K562 (cell line): ENCODE data around the gene STX1B. TPM values are rescaled to one million over a fixed set of nuclear protein-coding genes. Genes with fewer than 3 reads are reported as not detected.

ENCODE experiments used
- C11orf30 ChIP-seq: fragments of 450-650 bp; IDR thresholded peaks from 2 replicates; pipeline ENCODE4 v1.6.1; 2016; ENCODE audit warnings: low read depth, mild to moderate bottlenecking
- CBX3 ChIP-seq, 2 experiments: IDR thresholded peaks; 1 replicate in 1 of 2; 2 replicates in 1 of 2; pipeline ENCODE4 v1.6.1; 2012; ENCODE audit warnings: inconsistent platforms in 2 of 2, low read length in 2 of 2, borderline replicate concordance in 1 of 2, control low read depth in 1 of 2
- E2F6 ChIP-seq, 2 experiments: IDR thresholded peaks; 2 replicates each; pipeline ENCODE4 v1.6.1; 2011; ENCODE audit warnings: borderline replicate concordance in 1 of 2, control low read depth in 1 of 2, low read depth in 1 of 2, low read length in 1 of 2, mild to moderate bottlenecking in 1 of 2, mixed read lengths in 1 of 2, moderate library complexity in 1 of 2; ENCODE audit not compliant: insufficient read depth in 1 of 2, insufficient read length in 1 of 2, poor library complexity in 1 of 2, severe bottlenecking in 1 of 2; ENCODE audit errors: extremely low read depth in 1 of 2
- FUS ChIP-seq: fragments of 200-400 bp; formaldehyde crosslinking; optimal IDR thresholded peaks from 2 replicates; pipeline ENCODE3; 2017; ENCODE audit warnings: low read depth, low read length
- HLTF ChIP-seq: fragments of 450-650 bp; IDR thresholded peaks from 2 replicates; pipeline ENCODE4 v1.6.1; 2016
- KDM4B ChIP-seq, 2 experiments: fragments of 450-650 bp in 1 of 2; sonication (generic) in 1 of 2; IDR thresholded peaks; 2 replicates each; pipeline ENCODE4 v1.6.1; 2016 to 2017; ENCODE audit warnings: borderline replicate concordance in 2 of 2, antibody characterized with exemption in 1 of 2, low read depth in 1 of 2, mild to moderate bottlenecking in 1 of 2
- LCOR ChIP-seq: sonication (generic); formaldehyde crosslinking; IDR thresholded peaks from 2 replicates; pipeline ENCODE4 v1.8.0; 2022; ENCODE audit warnings: mild to moderate bottlenecking, missing genetic modification reagents
- MAFG ChIP-seq: fragments of 450-650 bp; conservative IDR thresholded peaks from 2 replicates; pipeline ENCODE4 v1.6.1; 2016; ENCODE audit warnings: missing genetic modification characterization, missing compliant biosample characterization
- MAFK ChIP-seq: IDR thresholded peaks from 2 replicates; pipeline ENCODE4 v1.6.1; 2011; ENCODE audit warnings: low read length, improper control_type of control experiment
- MECOM ChIP-seq: fragments of 250-450 bp; sonication (Bioruptor Pico); IDR thresholded peaks from 2 replicates; pipeline ENCODE4 v1.8.0; 2022; ENCODE audit warnings: inconsistent platforms
- NFE2L1 ChIP-seq: fragments of 450-650 bp; IDR thresholded peaks from 2 replicates; pipeline ENCODE4 v1.6.1; 2016; ENCODE audit warnings: missing genetic modification characterization, low read depth, mild to moderate bottlenecking, missing compliant biosample characterization, moderate library complexity, borderline replicate concordance
- PHF20 ChIP-seq: fragments of 450-650 bp; IDR thresholded peaks from 2 replicates; pipeline ENCODE4 v1.6.1; 2018; ENCODE audit not compliant: partially characterized antibody
- PHTF2 ChIP-seq: fragments of 250-450 bp; sonication (Bioruptor Pico); IDR thresholded peaks from 2 replicates; pipeline ENCODE4 v1.5.0; 2021; ENCODE audit warnings: mild to moderate bottlenecking
- SMAD1 ChIP-seq: fragments of 150-350 bp; IDR thresholded peaks from 2 replicates; pipeline ENCODE4 v1.6.1; 2014; ENCODE audit warnings: low read length, low read depth; ENCODE audit not compliant: partially characterized antibody
- SOX6 ChIP-seq: fragments of 450-650 bp; IDR thresholded peaks from 2 replicates; pipeline ENCODE4 v1.6.1; 2014; ENCODE audit warnings: mild to moderate bottlenecking
- SUPT5H ChIP-seq: fragments of 450-650 bp; IDR thresholded peaks from 2 replicates; pipeline ENCODE4 v1.6.1; 2016
- TCF7 ChIP-seq: sonication (generic); IDR thresholded peaks from 2 replicates; pipeline ENCODE4 v1.6.1; 2016; ENCODE audit warnings: antibody characterized with exemption, borderline replicate concordance
- TCFL5 ChIP-seq: fragments of 250-450 bp; sonication (Bioruptor Pico); conservative IDR thresholded peaks from 2 replicates; pipeline ENCODE4 v1.6.1; 2021; ENCODE audit warnings: mild to moderate bottlenecking, moderate library complexity, matching md5 sums
- ZKSCAN1 ChIP-seq: fragments of 150-350 bp; IDR thresholded peaks from 2 replicates; pipeline ENCODE4 v1.6.1; 2016; ENCODE audit warnings: low read depth, low read length
- ZNF12 ChIP-seq: sonication (generic); formaldehyde crosslinking; IDR thresholded peaks from 2 replicates; pipeline ENCODE4 v1.4.0; 2020; ENCODE audit warnings: mild to moderate bottlenecking, missing genetic modification reagents
- ZNF197 ChIP-seq: fragments of 200-800 bp; sonication (Bioruptor generic); IDR thresholded peaks from 2 replicates; pipeline ENCODE4 v1.6.1; 2016; ENCODE audit warnings: low read depth, missing genetic modification characterization, missing compliant biosample characterization
- ZNF717 ChIP-seq: fragments of 250-450 bp; sonication (Bioruptor Pico); IDR thresholded peaks from 2 replicates; pipeline ENCODE4 v1.5.0; 2021
- polyA plus RNA-seq, 8 experiments: library from polyadenylated mRNA; depleted of rRNA in 4 of 8; stranded (reverse) in 5 of 8; unstranded in 3 of 8; fragments of >200 nt; fragmentation: Nextera tagmentation in 2 of 8; fragmentation: Illumina TruSeq in 1 of 8; extraction: Ambion mirVana in 2 of 8; extraction: Trizol in 1 of 8; gene quantifications; 2 replicates each; pipeline versions ENCODE4 v1.2.1 to v1.2.3, GENCODE V29; 2011 to 2014; ENCODE audit warnings: inconsistent platforms in 1 of 8, missing spikeins in 1 of 8
- total RNA-seq, 7 experiments: library from RNA; depleted of rRNA in 6 of 7; stranded (reverse); fragments of >200 nt in 6 of 7; fragmentation: Illumina TruSeq in 2 of 7; extraction: Trizol in 2 of 7; gene quantifications; 2 replicates each; pipeline versions ENCODE4 v1.2.1 to v1.2.3, GENCODE V29; 2011 to 2021; ENCODE audit warnings: low replicate concordance in 1 of 7
- TF ChIP-seq, protein P1 (sequence below): fragments of 250-450 bp; sonication (Bioruptor Pico); IDR thresholded peaks from 2 replicates; pipeline ENCODE4 v1.4.0; 2020
- TF ChIP-seq, protein P2 (sequence below): sonication (generic); formaldehyde crosslinking; IDR thresholded peaks from 2 replicates; pipeline ENCODE4 v1.8.0; 2022; ENCODE audit warnings: missing genetic modification reagents, mild to moderate bottlenecking, borderline replicate concordance

The STX1B gene
- total and polyA plus RNA-seq, 9 of the 15 experiments (the other 6 are each of a cell fraction or from before 2014, with no cell fraction given) = 0.07 to 2.5 (median 0.86) TPM

- no peak for TF ChIP-seq SMAD1
- TF ChIP-seq SUPT5H = peak; percentile 62; the same call in 1 of the 2 replicates
- TF ChIP-seq MECOM (CRISPR knock-in tag) = peak; percentile 60
- peak; percentile 96 to 97 for TF ChIP-seq E2F6 (IDR thresholded peaks at IDR 0.05; ENCODE audit: borderline replicate concordance in 1 of 2, extremely low read depth in 1 of 2, insufficient read depth in 1 of 2, insufficient read length in 1 of 2, low read depth in 1 of 2, low read length in 1 of 2, poor library complexity in 1 of 2, severe bottlenecking in 1 of 2)
- TF ChIP-seq ZNF717 (CRISPR knock-in tag) = no peak
- TF ChIP-seq CBX3 (IDR thresholded peaks at IDR 0.05; ENCODE audit: borderline replicate concordance in 1 of 2, low read length in 2 of 2) = peak in 1 of 2 experiments; percentile 78; a peak in 1 of 3 replicates
- TF ChIP-seq SOX6 = 0 out of 2 replicates have a peak, but pooled peaks have one; percentile 71
- TF ChIP-seq, protein P1, sequence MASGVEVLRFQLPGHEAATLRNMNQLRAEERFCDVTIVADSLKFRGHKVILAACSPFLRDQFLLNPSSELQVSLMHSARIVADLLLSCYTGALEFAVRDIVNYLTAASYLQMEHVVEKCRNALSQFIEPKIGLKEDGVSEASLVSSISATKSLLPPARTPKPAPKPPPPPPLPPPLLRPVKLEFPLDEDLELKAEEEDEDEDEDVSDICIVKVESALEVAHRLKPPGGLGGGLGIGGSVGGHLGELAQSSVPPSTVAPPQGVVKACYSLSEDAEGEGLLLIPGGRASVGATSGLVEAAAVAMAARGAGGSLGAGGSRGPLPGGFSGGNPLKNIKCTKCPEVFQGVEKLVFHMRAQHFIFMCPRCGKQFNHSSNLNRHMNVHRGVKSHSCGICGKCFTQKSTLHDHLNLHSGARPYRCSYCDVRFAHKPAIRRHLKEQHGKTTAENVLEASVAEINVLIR (CRISPR knock-in tag) = peak; percentile 91
- TF ChIP-seq, protein P2, sequence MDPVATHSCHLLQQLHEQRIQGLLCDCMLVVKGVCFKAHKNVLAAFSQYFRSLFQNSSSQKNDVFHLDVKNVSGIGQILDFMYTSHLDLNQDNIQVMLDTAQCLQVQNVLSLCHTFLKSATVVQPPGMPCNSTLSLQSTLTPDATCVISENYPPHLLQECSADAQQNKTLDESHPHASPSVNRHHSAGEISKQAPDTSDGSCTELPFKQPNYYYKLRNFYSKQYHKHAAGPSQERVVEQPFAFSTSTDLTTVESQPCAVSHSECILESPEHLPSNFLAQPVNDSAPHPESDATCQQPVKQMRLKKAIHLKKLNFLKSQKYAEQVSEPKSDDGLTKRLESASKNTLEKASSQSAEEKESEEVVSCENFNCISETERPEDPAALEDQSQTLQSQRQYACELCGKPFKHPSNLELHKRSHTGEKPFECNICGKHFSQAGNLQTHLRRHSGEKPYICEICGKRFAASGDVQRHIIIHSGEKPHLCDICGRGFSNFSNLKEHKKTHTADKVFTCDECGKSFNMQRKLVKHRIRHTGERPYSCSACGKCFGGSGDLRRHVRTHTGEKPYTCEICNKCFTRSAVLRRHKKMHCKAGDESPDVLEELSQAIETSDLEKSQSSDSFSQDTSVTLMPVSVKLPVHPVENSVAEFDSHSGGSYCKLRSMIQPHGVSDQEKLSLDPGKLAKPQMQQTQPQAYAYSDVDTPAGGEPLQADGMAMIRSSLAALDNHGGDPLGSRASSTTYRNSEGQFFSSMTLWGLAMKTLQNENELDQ = no peak
- TF ChIP-seq PHF20 = peak; percentile 40
- no peak for TF ChIP-seq FUS
- no peak for TF ChIP-seq MAFK
- TF ChIP-seq TCF7 = 0 out of 2 replicates have a peak, but pooled peaks have one; percentile 24
- TF ChIP-seq LCOR (CRISPR knock-in tag) = peak; percentile 99
- peak; percentile 76 for TF ChIP-seq C11orf30
- no peak for TF ChIP-seq TCFL5 (CRISPR knock-in tag)
- TF ChIP-seq ZKSCAN1 = no peak
- TF ChIP-seq NFE2L1 (tag) = no peak
- TF ChIP-seq PHTF2 (CRISPR knock-in tag) = no peak
- TF ChIP-seq ZNF197 (CRISPR knock-in tag) = 0 out of 2 replicates have a peak, but pooled peaks have one; percentile 40
- TF ChIP-seq HLTF = 0 out of 2 replicates have a peak, but pooled peaks have one; percentile 58
- TF ChIP-seq KDM4B (IDR thresholded peaks at IDR 0.05; ENCODE audit: borderline replicate concordance in 2 of 2, low read depth in 1 of 2) = peak in 1 of 2 experiments; percentile 98; a peak in 2 of 4 replicates
- TF ChIP-seq ZNF12 (CRISPR knock-in tag) = no peak
- TF ChIP-seq MAFG = no peak
Measured at GRCh38 chr16:31032736-31033708, 22.6 kb upstream of the STX1B start, which contains the start of gene STX4 (continued).
